Suprapubic skin (tissue), 3 donors: ENCODE results near the gene WDR86.

ENCODE experiments used
- CTCF ChIP-seq, 2 donors: fragments of 200-600 bp in 1 of 2; fragments of 450-650 bp in 1 of 2; sonication (generic) in 1 of 2; IDR thresholded peaks; one replicate each; pipeline ENCODE4 v1.5.1; 2016 to 2019; ENCODE audit warnings: antibody characterized with exemption in 2 of 2, mild to moderate bottlenecking in 1 of 2, moderate library complexity in 1 of 2
- EP300 ChIP-seq: sonication (generic); formaldehyde crosslinking; IDR thresholded peaks from one replicate; pipeline ENCODE4 v1.6.1; 2017; ENCODE audit warnings: antibody characterized with exemption
- POLR2A ChIP-seq, 2 donors: fragments of 450-650 bp; IDR thresholded peaks; one replicate each; pipeline ENCODE4 v1.6.1; 2017; ENCODE audit warnings: antibody characterized with exemption in 2 of 2, mild to moderate bottlenecking in 2 of 2, moderate library complexity in 2 of 2

- TF ChIP-seq CTCF (IDR thresholded peaks at IDR 0.05) = no peak
- TF ChIP-seq POLR2A (IDR thresholded peaks at IDR 0.05) = no peak
- TF ChIP-seq EP300 = no peak
Observed at GRCh38 chr7:151376218-151376902, 33.5 kb downstream of the WDR86 start.
